GOT3 (cell line): ENCODE results near the gene ACTL6A.

Source experiments
- DNase-seq: peaks from one replicate; lab custom pipeline; 2025; ENCODE audit warnings: mixed read lengths; lab: John Stamatoyannopoulos, UW

The ACTL6A gene

DNA sequence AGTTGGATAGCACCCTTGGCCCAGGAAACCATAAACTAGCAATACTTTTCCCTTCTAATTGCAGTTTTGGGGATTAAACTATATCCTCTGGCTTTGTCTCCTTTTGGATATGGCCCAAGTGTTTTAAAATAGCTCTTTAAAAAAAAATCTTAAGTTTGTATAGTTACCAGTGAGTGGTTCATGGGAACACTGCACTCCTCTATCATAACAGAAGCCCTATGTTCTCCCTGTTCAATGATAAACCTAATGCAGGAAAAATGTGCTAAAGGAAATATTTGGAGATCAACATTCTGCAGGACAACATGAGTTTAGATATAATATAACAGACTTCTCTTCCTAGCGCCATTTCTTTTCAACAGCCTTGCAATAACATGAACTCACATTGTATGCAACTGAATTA lies 28.6 kb downstream of the ACTL6A start:
- DNase-seq: no peak

- no peak for DNase-seq
These were observed 36.8 kb downstream of the ACTL6A start for GRCh38 chr3:179599531-179599930.

- no peak for DNase-seq
These were observed 40.6 kb downstream of the ACTL6A start for GRCh38 chr3:179603321-179603720.

GRCh38 chr3:179603831-179604230 lies 41.1 kb downstream of the ACTL6A start:
- no peak for DNase-seq

GRCh38 chr3:179604321-179605078 lies 41.8 kb downstream of the ACTL6A start, which contains the start of the genes MRPL47 and NDUFB5:
TSS of gene MRPL47 (minus strand) at chr3:179604638. CDS start at chr3:179604624, 14 bp downstream.
TSS of gene NDUFB5 (plus strand) at chr3:179604794. CDS start at chr3:179604816, 22 bp downstream.
- DNase-seq: peak; percentile 90

DNA sequence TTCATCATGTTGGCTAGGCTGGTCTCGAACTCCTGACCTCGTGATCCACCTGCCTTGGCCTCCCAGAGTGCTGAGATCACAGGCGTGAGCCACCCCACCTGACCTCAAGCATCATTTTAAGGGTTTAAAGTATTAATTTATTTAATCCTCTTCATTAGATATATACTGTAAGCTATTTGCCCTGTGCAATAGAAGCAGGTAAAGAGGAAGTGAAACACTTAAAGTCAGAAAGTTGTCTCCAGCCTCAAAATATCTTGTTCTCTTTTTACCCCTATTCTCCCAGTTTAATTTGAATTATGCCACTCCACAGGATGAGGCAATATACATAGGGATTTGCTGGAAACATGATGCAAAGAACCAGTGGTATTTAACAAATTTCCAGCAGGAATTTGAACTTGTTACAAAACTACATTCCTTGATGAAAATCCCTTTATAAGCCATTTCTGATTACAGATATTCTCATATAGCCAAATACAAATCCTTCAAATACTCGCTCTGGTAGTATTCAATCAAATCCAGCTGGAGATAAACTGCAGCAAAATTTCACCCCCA lies 43.9 kb downstream of the ACTL6A start:
- no peak for DNase-seq

DNA sequence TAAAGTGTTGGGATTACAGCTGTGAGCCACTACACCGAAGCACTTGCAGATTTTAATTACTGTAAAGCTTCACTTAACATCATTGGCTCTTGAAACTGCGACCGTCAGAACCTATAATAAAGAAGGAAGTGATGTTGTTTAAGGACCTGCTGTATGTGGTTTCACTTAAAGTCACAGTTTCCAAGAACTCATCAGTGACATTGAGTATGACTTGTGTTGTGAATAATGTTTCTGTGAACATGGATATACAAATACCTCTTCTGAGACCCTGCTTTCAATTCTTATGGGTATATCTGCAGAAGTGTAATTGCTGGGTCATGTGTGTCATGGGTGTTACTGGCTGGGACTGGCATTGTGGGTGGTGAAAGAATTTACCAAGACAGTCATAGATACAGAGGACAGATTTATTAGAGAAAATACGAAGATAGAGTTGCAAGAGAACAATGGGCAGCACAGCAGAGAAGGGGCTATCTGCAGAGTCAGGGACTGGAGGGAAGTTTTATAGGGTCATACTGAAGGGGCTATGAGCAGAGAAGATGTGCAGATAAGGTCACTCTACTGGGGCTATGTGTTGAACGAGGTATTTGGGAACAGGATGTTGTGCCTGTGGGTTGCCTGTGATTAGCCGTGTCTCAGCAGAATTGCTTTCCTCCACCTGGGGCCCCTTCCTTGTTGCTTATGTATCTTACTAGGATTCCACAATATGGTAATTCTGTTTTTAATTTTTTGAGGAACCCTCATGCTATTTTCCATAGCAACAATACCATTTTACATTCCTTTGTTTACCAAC lies 46.4 kb downstream of the ACTL6A start:
- no peak for DNase-seq

GRCh38 chr3:179610066-179610465 lies 47.3 kb downstream of the ACTL6A start:
- DNase-seq: no peak

DNA sequence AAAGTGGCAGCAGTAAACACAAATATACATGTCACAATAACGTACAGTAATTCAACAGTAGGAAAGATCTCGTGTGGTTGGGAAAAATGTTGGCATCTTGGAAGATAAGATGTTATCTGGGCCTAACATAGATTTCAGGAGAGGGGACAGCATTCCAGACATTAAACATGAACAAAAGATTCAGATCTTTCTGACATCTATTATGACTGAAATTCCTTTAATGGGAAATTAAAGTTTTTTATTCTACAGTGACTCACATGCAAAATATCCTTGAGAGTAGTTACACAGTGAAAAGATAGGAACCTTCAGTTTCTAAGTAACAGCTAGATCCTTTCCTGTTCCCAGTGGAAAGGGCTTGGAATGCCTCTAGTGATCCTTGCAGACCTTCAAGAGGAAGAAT lies 51.1 kb downstream of the ACTL6A start:
- no peak for DNase-seq

DNA sequence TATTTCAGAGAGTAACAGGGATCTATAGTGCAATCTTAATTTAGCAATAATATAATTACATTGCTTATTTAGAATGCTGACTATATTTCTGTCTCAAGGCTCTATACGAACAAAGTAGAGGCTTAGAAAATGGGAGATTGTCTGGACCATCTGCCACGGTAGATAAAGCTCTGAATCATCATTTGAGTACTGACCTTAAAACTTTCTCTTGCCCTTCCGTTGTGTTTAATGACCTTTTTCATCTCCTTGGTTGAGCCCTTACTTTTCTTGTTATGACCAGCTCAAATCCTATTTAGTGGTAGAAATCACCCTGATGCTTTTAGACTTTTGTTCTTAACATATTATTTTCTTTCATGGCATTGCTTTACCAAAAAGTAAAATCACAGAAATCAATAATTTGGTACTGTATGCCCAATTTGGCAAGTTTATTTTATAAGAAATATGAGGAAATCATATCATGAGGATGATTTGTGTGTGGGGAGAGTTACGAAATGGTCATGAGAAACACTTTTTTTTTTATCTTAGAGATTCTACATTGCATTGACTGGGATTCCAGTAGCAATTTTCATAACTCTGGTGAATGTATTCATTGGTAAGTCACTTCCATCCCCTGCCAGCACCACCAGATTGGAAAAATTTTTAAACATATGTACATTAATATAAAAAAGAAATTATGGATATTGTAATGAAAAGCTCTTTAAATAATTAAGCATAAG lies 52.9 kb downstream of the ACTL6A start:
- no peak for DNase-seq

GRCh38 chr3:179622023-179622422 lies 59.3 kb downstream of the ACTL6A start:
- DNase-seq: no peak

- DNase-seq: no peak
These were observed 61.7 kb downstream of the ACTL6A start for GRCh38 chr3:179624451-179624850.

DNA sequence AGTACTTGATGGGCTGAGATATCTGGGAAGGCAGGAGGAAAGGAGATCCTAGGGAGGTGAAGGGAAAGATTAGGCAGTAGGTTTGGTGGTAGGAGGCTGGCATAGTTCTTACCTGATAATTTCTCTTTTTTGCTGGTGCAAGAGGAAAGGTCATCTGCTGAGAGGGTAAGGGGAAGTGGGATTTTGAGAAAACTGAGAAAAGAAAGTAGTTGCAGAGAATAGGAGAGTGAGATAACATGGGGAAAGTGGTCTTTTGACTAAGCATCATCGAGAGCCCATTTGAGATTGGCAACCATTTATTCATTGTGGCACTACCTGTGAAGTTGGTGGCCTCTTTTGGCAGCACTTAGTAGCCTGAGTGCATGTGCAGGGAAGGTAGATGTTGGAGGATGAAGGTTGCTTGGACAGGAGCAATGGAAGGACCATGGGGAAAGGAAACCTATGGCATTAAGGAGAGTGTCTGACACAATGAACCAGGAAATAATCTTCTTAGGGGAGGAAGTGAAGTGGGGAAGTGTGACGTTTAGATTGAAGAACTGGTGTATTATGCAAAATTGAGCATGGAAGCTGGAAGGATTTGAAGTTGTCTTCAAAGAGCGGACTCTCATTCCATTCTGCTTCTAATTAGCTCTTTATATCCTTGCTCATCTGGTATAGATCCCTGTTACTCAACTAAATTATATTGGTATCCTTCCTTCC lies 68.2 kb downstream of the ACTL6A start:
- DNase-seq: no peak
